HepG2 (cell line): ENCODE data around the gene MTR. TPM values are rescaled to one million over a fixed set of nuclear protein-coding genes. Genes with fewer than 3 reads are reported as not detected.

Source experiments
- ATAC-seq: fragments of 200-7000 bp; cut with Tn5 transposase; 3 replicates; pipeline ENCODE4 v1.9.1; 2020; ENCODE audit warnings: mild to moderate bottlenecking, moderate library complexity
- BruUV-seq: library from RNA; stranded (reverse); fragments of 400-500 nt; replicated peaks from 2 replicates; lab custom pipeline; 2021; lab: Mats Ljungman, UMichigan
- CTCF ChIA-PET: fragments of 300-600 bp; formaldehyde crosslinking; extraction: SDS; loops from one replicate; lab custom pipeline; 2021; ENCODE audit warnings: low total read pairs, inconsistent platforms, low intra/inter-chr PET ratio; lab: Yijun Ruan, JAX
- POLR2A ChIA-PET: fragments of 350-600 bp; sonication (Branson Sonifier 250); formaldehyde crosslinking; loops from one replicate; lab custom pipeline; 2020; ENCODE audit warnings: antibody characterized with exemption, inconsistent platforms; lab: Yijun Ruan, JAX
- DNase-seq: peaks from one replicate; pipeline ENCODE4 v3.0.0-alpha.2; 2015; ENCODE audit warnings: low spot score
- FAIRE-seq: peaks from 3 replicates; lab custom pipeline; 2011; peaks lifted over from hg19 to GRCh38; lab: Jason Lieb, UNC
- H2AFZ ChIP-seq: one replicate; pipeline ENCODE4 v1.6.1; 2011; ENCODE audit warnings: low read length, inconsistent platforms
- H3K27ac ChIP-seq: fragments of 300-600 bp; 3 replicates; pipeline ENCODE4 v1.8.0; 2011; ENCODE audit warnings: mixed run types, mild to moderate bottlenecking, mixed read lengths, low read length, inconsistent platforms; ENCODE audit not compliant: insufficient read depth; ENCODE audit errors: extremely low read length
- H3K27me3 ChIP-seq, 2 experiments: fragments of 200-600 bp in 1 of 2; 2 replicates in 1 of 2; 3 replicates in 1 of 2; pipeline versions ENCODE4 v1.6.0 to v1.8.0; 2011; ENCODE audit warnings: low read length in 2 of 2, mild to moderate bottlenecking in 2 of 2, moderate library complexity in 2 of 2, inconsistent platforms in 1 of 2; ENCODE audit not compliant: insufficient read depth in 2 of 2, control insufficient read depth in 1 of 2
- H3K36me3 ChIP-seq, 2 experiments: fragments of 200-600 bp in 1 of 2; replicated peaks in 1 of 2; 2 replicates in 1 of 2; 3 replicates in 1 of 2; pipeline versions ENCODE4 v1.5.1 to v1.8.0; 2011; ENCODE audit warnings: low read length in 2 of 2, inconsistent platforms in 1 of 2; ENCODE audit not compliant: insufficient read depth in 2 of 2, control insufficient read depth in 1 of 2
- H3K4me1 ChIP-seq: 2 replicates; pipeline ENCODE4 v1.5.1; 2012; ENCODE audit warnings: low read length, inconsistent platforms; ENCODE audit not compliant: insufficient read depth
- H3K4me2 ChIP-seq: 2 replicates; pipeline ENCODE4 v1.6.0; 2011; ENCODE audit warnings: low read depth, low read length, inconsistent platforms
- H3K4me3 ChIP-seq, 3 experiments: fragments of 200-600 bp in 1 of 3; sonication (generic), shearing (Covaris generic) in 1 of 3; replicated peaks in 1 of 3; 2 replicates each; pipeline ENCODE4 v1.5.1; 2011 to 2016; ENCODE audit warnings: low read length in 3 of 3, inconsistent platforms in 2 of 3, low read depth in 2 of 3, mild to moderate bottlenecking in 2 of 3, control low read depth in 1 of 3, mixed read lengths in 1 of 3; ENCODE audit not compliant: insufficient read depth in 1 of 3
- H3K79me2 ChIP-seq: one replicate; pipeline ENCODE4 v1.6.1; 2011; ENCODE audit warnings: low read length, inconsistent platforms; ENCODE audit not compliant: insufficient read depth
- H3K9ac ChIP-seq: 2 replicates; pipeline ENCODE4 v1.6.0; 2011; ENCODE audit warnings: mild to moderate bottlenecking, low read depth, low read length, inconsistent platforms; ENCODE audit not compliant: insufficient read depth
- H3K9me3 ChIP-seq: 2 replicates; pipeline ENCODE4 v1.5.1; 2012; ENCODE audit warnings: mild to moderate bottlenecking, low read length
- H4K20me1 ChIP-seq: 2 replicates; pipeline ENCODE4 v1.6.0; 2011; ENCODE audit warnings: inconsistent platforms, mild to moderate bottlenecking, low read length, moderate library complexity; ENCODE audit not compliant: insufficient read depth
- BRCA1 ChIP-seq: sonication (generic); formaldehyde crosslinking; IDR thresholded peaks from 2 replicates; pipeline ENCODE4 v1.4.0; 2020; ENCODE audit warnings: missing genetic modification reagents
- DBP ChIP-seq: sonication (generic); formaldehyde crosslinking; IDR thresholded peaks from 2 replicates; pipeline ENCODE4 v1.4.0; 2020; ENCODE audit warnings: missing genetic modification reagents; ENCODE audit errors: not compliant biosample characterization
- EHMT2 ChIP-seq: fragments of 200-600 bp; sonication (generic); IDR thresholded peaks from 2 replicates; pipeline ENCODE4 v1.7.0; 2017; ENCODE audit warnings: antibody characterized with exemption, low read depth, low read length, borderline replicate concordance
- HDAC2 ChIP-seq: sonication (generic); formaldehyde crosslinking; IDR thresholded peaks from 2 replicates; pipeline ENCODE4 v1.4.0; 2020; ENCODE audit warnings: missing genetic modification reagents
- HMG20A ChIP-seq: IDR thresholded peaks from 2 replicates; pipeline ENCODE4 v1.6.1; 2016; ENCODE audit warnings: borderline replicate concordance
- MTA1 ChIP-seq: sonication (generic); formaldehyde crosslinking; IDR thresholded peaks from 2 replicates; pipeline ENCODE4 v1.4.0; 2020; ENCODE audit warnings: missing genetic modification reagents, mild to moderate bottlenecking, borderline replicate concordance
- MZF1 ChIP-seq: sonication (generic); formaldehyde crosslinking; IDR thresholded peaks from 2 replicates; pipeline ENCODE4 v1.8.1; 2023; ENCODE audit warnings: mild to moderate bottlenecking, missing genetic modification reagents, borderline replicate concordance
- NPAS2 ChIP-seq: sonication (generic); formaldehyde crosslinking; IDR thresholded peaks from 2 replicates; pipeline ENCODE4 v1.8.0; 2022; ENCODE audit warnings: mild to moderate bottlenecking, missing genetic modification reagents, borderline replicate concordance
- PCBP1 ChIP-seq: fragments of 200-400 bp; formaldehyde crosslinking; IDR thresholded peaks from 2 replicates; pipeline ENCODE4 v1.6.1; 2017; ENCODE audit warnings: mild to moderate bottlenecking, low read depth, low read length, borderline replicate concordance
- SAP130 ChIP-seq: IDR thresholded peaks from 2 replicates; pipeline ENCODE4 v1.6.1; 2016; ENCODE audit warnings: low read depth
- TGIF2 ChIP-seq: IDR thresholded peaks from 2 replicates; pipeline ENCODE4 v1.6.1; 2016; ENCODE audit warnings: control low read depth, missing compliant biosample characterization
- TOE1 ChIP-seq: sonication (generic); formaldehyde crosslinking; IDR thresholded peaks from 2 replicates; pipeline ENCODE4 v1.4.0; 2020; ENCODE audit warnings: mild to moderate bottlenecking, missing genetic modification reagents
- XRCC5 ChIP-seq: fragments of 200-400 bp; formaldehyde crosslinking; optimal IDR thresholded peaks from 2 replicates; pipeline ENCODE3; 2017; ENCODE audit warnings: mild to moderate bottlenecking, low read length
- ZBTB4 ChIP-seq: sonication (generic); formaldehyde crosslinking; IDR thresholded peaks from 2 replicates; pipeline ENCODE4 v1.4.0; 2020; ENCODE audit warnings: missing genetic modification reagents, mild to moderate bottlenecking, borderline replicate concordance
- ZC3H13 ChIP-seq: sonication (generic); formaldehyde crosslinking; IDR thresholded peaks from 2 replicates; pipeline ENCODE4 v1.8.1; 2023; ENCODE audit warnings: mild to moderate bottlenecking, missing genetic modification reagents, moderate library complexity
- ZNF326 ChIP-seq: sonication (generic); formaldehyde crosslinking; IDR thresholded peaks from 2 replicates; pipeline ENCODE4 v1.4.0; 2020; ENCODE audit warnings: missing genetic modification reagents, borderline replicate concordance
- ZNF550 ChIP-seq: sonication (generic); formaldehyde crosslinking; IDR thresholded peaks from 2 replicates; pipeline ENCODE4 v1.4.0; 2020; ENCODE audit warnings: mild to moderate bottlenecking, missing genetic modification reagents, borderline replicate concordance
- ZNF746 ChIP-seq: sonication (generic); formaldehyde crosslinking; IDR thresholded peaks from 2 replicates; pipeline ENCODE4 v1.8.0; 2022; ENCODE audit warnings: mild to moderate bottlenecking, missing genetic modification reagents
- ZSCAN30 ChIP-seq: sonication (generic); formaldehyde crosslinking; IDR thresholded peaks from 2 replicates; pipeline ENCODE4 v1.5.0; 2020; ENCODE audit warnings: mild to moderate bottlenecking, missing genetic modification reagents
- ZZZ3 ChIP-seq: sonication (generic); formaldehyde crosslinking; IDR thresholded peaks from 2 replicates; pipeline ENCODE4 v1.4.0; 2020; ENCODE audit warnings: missing genetic modification reagents, mild to moderate bottlenecking, borderline replicate concordance
- WGBS: methylation state at CpG from one replicate; pipeline ENCODE4 v1.1.6; 2017; ENCODE audit warnings: low lambda C conversion rate; 5-methylcytosine and 5-hydroxymethylcytosine counted together
- in situ Hi-C: cut with HindIII; loops from 2 replicates; pipeline ENCODE4 v1.10.0; 2017; ENCODE audit warnings: low pct_unique_long_range_greater_than_20kb; ENCODE audit not compliant: extremely low pct_ligation_motif_present
- intact Hi-C: fragments of 100-400 bp; cut with micrococcal nuclease; formaldehyde crosslinking; loops from one replicate; pipeline ENCODE4 v1.10.0; 2022; ENCODE audit not compliant: unreplicated experiment
- polyA plus RNA-seq, 8 experiments: library from polyadenylated mRNA; depleted of rRNA in 3 of 8; stranded (reverse) in 7 of 8; unstranded in 1 of 8; fragments of >200 nt; fragmentation: Illumina TruSeq in 4 of 8; extraction: Trizol in 4 of 8; gene quantifications; 2 replicates each; pipeline versions ENCODE4 v1.2.1 to v1.2.3, GENCODE V29; 2011 to 2016; ENCODE audit warnings: low read depth in 4 of 8, missing spikeins in 1 of 8, mixed read lengths in 1 of 8; ENCODE audit not compliant: insufficient read depth in 1 of 8
- total RNA-seq, 5 experiments: library from RNA; depleted of rRNA; stranded (reverse); fragments of >200 nt; fragmentation: Illumina TruSeq; extraction: Trizol; gene quantifications; 2 replicates each; pipeline ENCODE4 v1.2.3, GENCODE V29; 2016; ENCODE audit warnings: low read depth in 1 of 5

The MTR gene
- total and polyA plus RNA-seq, 2 of the 13 experiments (the other 11 are each of a cell fraction or from before 2014, with no cell fraction given): 16.3 to 36.1 TPM

GRCh38 chr1:236854605-236854983 is 59.5 kb downstream of the MTR start:
- Histone ChIP-seq H3K9me3 (no peaks in the 10 kb centered on the region), H3K36me3 (peaks cover 17 to 61% of the 10 kb centered on the region in 2 experiments), H3K9ac (no peak overlapping the region), H3K27me3 (no peaks in the 10 kb centered on the region), H3K4me3 (no peak overlapping the region), H3K4me1 (no peaks in the 10 kb centered on the region)
- 94% methylated on average over 3 of the region's 3 CpGs for WGBS
- in situ Hi-C loops: loop anchor here (25.0 kb wide), 1 partner anchor 242 kb away; the partner anchor contains the start of gene HEATR1
- POLR2A ChIA-PET: no interaction called here
- no TSS peak for BruUV-seq
- intact Hi-C loops: no loop called here
- no peak for TF ChIP-seq NPAS2 (CRISPR knock-in tag)
- no peak for TF ChIP-seq ZNF550 (CRISPR knock-in tag)
- TF ChIP-seq ZZZ3 (CRISPR knock-in tag): no peak
- no peak for TF ChIP-seq EHMT2
- no peak for TF ChIP-seq ZBTB4 (CRISPR knock-in tag)
- no peak for TF ChIP-seq DBP
- no peak for TF ChIP-seq ZNF326 (CRISPR knock-in tag)
- no peak for TF ChIP-seq XRCC5
- TF ChIP-seq HDAC2: no peak
- no peak for TF ChIP-seq TGIF2 (CRISPR knock-in tag)
- TF ChIP-seq ZC3H13 (CRISPR knock-in tag): no peak
- no peak for TF ChIP-seq MZF1 (CRISPR knock-in tag)
- no peak for TF ChIP-seq TOE1 (CRISPR knock-in tag)
- TF ChIP-seq ZSCAN30 (CRISPR knock-in tag): no peak
- TF ChIP-seq MTA1 (CRISPR knock-in tag): no peak
- no peak for TF ChIP-seq PCBP1
- TF ChIP-seq ZNF746 (CRISPR knock-in tag): no peak
- no peak for TF ChIP-seq HMG20A (CRISPR knock-in tag)
- TF ChIP-seq BRCA1 (CRISPR knock-in tag): no peak
- no peak for TF ChIP-seq SAP130 (CRISPR knock-in tag)
- TF ChIP-seq, all 625 proteins: peak for 0
- no peak for DNase-seq
- Histone ChIP-seq H3K79me2 (no peaks in the 10 kb centered on the region), H3K27ac (no peak overlapping the region), H2AFZ (no peak overlapping the region), H3K4me2 (no peak overlapping the region), H4K20me1 (no peaks in the 10 kb centered on the region)
- CTCF ChIA-PET: no interaction called here
- no peak for ATAC-seq
- FAIRE-seq: no peak
